HG03575 (cell line): ENCODE results near the gene DENND4A.

ENCODE experiments used
- ATAC-seq: cut with Tn5 transposase; IDR thresholded peaks from one replicate; pipeline ENCODE4 v1.9.1; 2021; ENCODE audit not compliant: unreplicated experiment, insufficient number of reproducible peaks, low FRiP score; ENCODE audit errors: extremely low read depth

Gene DENND4A

GRCh38 chr15:65651831-65652749, 140.0 kb downstream of the DENND4A start:
- ATAC-seq, result no peak

GRCh38 chr15:65651042-65651322, 141.1 kb downstream of the DENND4A start:
- ATAC-seq, result no peak

DNA sequence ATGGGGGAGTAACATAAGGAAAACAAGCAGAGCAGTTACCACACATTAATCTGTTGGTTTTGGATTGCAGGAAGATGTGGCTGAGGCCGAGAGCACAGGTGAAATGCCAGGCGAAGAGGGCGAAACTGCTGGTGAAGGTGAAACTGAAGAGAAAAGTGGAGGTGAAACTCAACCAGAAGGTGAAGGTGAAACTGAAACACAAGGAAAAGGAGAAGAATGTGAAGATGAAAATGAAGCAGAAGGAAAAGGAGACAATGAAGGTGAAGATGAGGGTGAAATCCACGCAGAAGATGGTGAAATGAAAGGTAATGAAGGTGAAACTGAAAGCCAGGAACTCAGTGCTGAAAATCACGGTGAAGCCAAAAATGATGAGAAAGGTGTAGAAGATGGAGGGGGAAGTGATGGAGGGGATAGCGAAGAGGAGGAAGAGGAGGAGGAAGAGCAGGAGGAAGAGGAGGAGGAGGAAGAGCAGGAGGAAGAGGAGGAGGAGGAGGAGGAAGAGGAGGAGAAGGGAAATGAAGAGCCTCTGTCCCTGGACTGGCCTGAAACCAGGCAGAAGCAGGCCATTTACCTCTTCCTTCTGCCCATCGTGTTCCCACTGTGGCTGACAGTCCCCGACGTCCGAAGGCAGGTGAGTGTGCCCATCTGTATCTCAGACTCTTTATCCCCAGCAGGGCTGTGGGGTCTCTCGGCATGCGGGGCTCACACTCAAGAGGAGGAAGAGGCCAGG, 141.6 kb downstream of the DENND4A start:
- ATAC-seq, result no peak

DNA sequence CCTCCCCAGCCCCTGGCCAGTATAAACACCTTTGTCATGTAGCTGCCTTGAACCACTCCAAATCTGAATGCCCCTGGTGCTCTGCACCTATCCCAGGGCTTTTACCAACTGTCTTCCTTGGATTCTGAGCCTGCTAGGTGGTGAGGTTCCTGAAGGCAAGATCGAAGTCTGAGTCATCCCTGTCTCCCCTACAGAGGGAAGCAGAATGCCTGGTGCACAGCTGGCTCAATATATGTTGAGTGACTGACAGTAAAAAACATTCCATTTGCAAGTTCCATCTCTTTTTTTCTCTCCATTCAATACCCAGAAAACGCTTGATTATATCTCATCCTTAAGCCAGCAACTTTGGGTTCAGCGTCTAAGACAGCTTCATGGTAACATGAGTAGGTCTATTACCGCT, 145.6 kb downstream of the DENND4A start:
- no peak for ATAC-seq

DNA sequence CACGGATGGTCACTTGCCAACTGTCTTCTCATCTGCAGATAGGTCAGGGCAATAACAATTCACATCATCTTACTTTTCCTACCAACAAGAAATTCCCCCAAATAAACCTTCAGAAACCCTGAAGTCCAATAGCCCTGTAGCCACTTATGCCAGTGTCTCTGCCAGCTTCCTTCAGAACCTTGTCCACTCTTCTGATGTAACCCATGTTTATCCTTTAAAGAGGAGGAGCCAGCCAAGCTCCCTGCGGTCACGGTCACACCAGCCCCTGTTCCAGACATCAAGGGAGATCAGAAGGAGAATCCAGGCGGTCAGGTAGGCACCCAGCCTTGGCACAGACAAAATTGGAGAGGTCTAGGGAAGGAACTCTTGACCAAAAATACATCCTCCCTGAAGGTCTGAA, 146.7 kb downstream of the DENND4A start:
- ATAC-seq, result no peak

DNA sequence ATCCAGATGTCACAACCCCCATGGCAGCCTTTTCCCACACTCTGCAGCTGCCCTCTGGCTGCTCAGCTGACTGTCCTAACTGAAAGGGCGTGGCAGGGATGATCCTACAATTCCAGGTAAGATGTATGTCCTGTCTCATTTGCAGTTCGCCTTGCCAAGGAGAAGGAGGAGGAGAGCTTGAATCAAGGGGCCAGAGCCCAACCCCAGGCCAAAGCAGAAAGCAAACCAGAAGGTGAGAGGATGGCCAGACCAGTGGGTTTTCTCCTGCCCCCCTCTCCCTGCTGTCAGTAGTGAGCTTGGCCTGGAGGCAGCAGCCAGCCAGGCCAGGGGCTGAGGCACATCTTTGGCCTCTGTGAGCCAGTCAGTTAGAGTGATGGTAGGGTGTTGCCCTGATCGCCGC, 147.8 kb downstream of the DENND4A start:
- ATAC-seq, result no peak

GRCh38 chr15:65642594-65642993, 149.5 kb downstream of the DENND4A start:
- no peak for ATAC-seq

- no peak for ATAC-seq
Observed at GRCh38 chr15:65641768-65642475, 150.2 kb downstream of the DENND4A start.

- no peak for ATAC-seq
Observed at GRCh38 chr15:65639509-65639908, 152.6 kb downstream of the DENND4A start.

DNA sequence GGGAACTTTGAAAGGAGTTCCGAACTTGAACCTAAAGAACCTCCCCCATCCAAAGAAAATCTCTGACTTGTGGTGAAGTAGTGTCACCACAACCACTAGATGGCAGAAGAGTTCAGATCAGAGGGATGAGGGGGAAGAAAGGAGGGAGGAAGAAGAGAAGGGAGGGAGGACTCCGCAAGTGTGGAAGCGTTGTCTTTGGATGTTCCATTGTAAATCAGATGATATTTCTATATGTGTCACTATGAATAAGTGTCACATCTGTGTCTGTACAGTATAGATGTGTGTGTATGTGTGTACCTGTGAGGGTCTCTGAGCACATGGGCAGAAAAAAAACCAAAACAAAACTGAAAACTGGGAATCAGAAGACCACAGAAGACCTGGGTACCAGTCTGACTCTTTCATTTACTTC, 153.4 kb downstream of the DENND4A start:
- no peak for ATAC-seq

DNA sequence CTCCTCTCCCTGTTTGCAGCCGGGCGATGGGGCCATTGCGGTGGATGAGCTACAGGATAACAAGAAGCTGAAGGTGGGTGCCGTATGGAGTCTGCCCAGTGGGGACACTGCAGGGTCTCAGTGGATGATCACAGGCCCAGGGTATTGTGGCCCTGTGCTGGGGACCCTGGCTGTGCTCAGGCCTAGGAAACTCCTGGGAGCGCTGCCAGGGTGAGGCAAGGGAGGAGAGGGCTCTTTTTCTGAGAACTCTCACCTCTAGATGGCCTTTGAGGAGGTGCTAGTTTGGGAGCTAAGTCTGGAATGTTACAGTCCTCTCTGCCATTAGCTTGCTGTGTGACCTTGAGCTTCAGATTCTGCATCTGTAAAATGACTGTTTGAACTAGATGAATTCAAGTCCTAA, 154.0 kb downstream of the DENND4A start:
- ATAC-seq, result no peak

DNA sequence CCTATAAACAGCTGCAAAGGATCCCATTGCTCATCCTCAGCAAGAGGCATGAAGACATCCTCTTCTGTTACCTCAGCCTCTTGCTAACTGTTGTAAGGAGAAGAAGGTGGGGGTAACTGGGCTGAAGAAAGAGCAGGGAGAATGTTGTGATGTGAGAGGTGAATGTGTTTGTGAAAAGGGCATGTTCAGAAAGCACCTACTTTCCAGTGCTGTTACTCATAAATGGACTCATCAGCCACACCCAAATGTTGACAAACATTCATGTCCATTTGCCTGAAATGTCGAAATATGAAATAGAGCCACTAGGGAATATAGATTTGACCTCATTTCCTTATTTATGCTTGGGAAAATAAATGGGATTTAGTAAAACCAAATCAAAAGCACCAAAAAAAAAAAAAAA, 157.7 kb downstream of the DENND4A start:
- no peak for ATAC-seq

DNA sequence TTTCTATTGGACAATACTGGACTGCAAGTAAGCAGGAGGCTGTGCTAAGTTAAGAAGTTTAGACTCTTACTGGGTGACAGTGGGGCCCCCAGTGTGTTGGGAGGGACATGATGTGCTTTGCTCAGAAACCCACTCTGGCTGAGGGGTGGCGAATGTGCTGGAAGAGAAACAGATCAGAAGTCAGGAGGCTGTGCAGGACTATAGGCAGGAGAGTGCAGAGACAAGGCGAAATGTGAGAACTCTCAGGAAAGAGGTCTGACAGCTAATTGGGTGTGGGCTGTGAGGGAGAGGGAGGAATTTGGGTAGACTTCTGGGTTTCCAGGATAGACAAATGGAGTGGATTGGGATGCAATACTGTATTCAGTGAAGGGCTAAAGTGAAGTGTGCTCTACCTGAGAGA, 158.3 kb downstream of the DENND4A start:
- no peak for ATAC-seq

GRCh38 chr15:65632780-65633375, 159.2 kb downstream of the DENND4A start:
- ATAC-seq, result no peak

GRCh38 chr15:65631503-65631902, 160.6 kb downstream of the DENND4A start:
- no peak for ATAC-seq

GRCh38 chr15:65630760-65631159, 161.3 kb downstream of the DENND4A start:
- no peak for ATAC-seq

DNA sequence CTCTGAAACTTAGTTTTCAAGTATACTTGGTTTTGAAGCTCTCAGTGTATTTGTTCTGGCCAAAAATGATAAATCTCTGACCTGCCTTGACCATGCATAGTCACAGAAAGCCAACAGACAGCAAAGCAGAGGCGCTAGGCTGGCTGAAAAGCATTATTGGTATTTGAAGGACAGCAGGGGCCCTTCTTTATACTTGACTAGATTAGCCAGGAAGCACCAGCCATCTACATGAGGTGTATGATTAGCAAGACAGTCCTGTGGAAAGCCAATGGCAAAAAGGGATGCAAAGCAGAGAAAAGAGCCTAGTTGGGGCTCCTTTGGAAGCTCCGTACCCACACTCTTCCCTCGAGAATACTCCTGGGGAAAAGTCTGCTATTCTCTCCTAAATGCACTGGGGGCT, 162.5 kb downstream of the DENND4A start:
- no peak for ATAC-seq

- no peak for ATAC-seq
Observed at GRCh38 chr15:65626856-65627255, 165.2 kb downstream of the DENND4A start.

- ATAC-seq, result no peak
Observed at GRCh38 chr15:65623103-65623502, 169.0 kb downstream of the DENND4A start.

GRCh38 chr15:65621638-65622037, 170.5 kb downstream of the DENND4A start, which contains the start of gene SLC24A1:
SLC24A1 (plus strand) TSS chr15:65621938; CDS start chr15:65624081, 2,143 bp downstream.
- no peak for ATAC-seq
